Measurements from ENCODE around the gene MSX2.

- TF ChIP-seq USF2 (IDR thresholded peaks at IDR 0.05; ENCODE audit: low read depth, low read length) (no peak), POLR2A (IDR thresholded peaks at IDR 0.05; ENCODE audit: low read depth, low read length) (no peak), CEBPB (IDR thresholded peaks at IDR 0.05; ENCODE audit: low read depth, low read length) (no peak), CTCF (conservative IDR thresholded peaks at IDR 0.05; ENCODE audit: low read depth, low read length) (no peak), CHD1 (IDR thresholded peaks at IDR 0.05; ENCODE audit: low read depth, low read length) (no peak), MXI1 (IDR thresholded peaks at IDR 0.05; ENCODE audit: borderline replicate concordance, low read depth, low read length) (no peak), MAFK (IDR thresholded peaks at IDR 0.05; ENCODE audit: low read depth, low read length) (no peak), SMC3 (IDR thresholded peaks at IDR 0.05; ENCODE audit: low read depth, low read length) (no peak), MAZ (IDR thresholded peaks at IDR 0.05; ENCODE audit: borderline replicate concordance, low read depth, low read length) (no peak), RAD21 (IDR thresholded peaks at IDR 0.05; ENCODE audit: low read length) (no peak)
Observed at GRCh38 chr5:174698156-174698555, 26.2 kb upstream of the MSX2 start.
